Measurements from ENCODE around the gene CNTRL. TPM values are rescaled to one million over a fixed set of nuclear protein-coding genes. Genes with fewer than 3 reads are reported as not detected.

Gene CNTRL
- total RNA-seq, 1 donor from 2014 or later, result 6.7 TPM

- DNase-seq (ENCODE audit: low read depth), result no peak
- no peaks in the 10 kb centered on the region for H3K27me3 ChIP-seq (ENCODE audit: control insufficient read depth, insufficient read depth, low read length)
- no peaks in the 10 kb centered on the region for H3K36me3 ChIP-seq (ENCODE audit: control insufficient read depth, insufficient read depth, low read length)
- no peak for TF ChIP-seq CTCF (IDR thresholded peaks at IDR 0.05; ENCODE audit: insufficient read depth, low read length, poor library complexity, severe bottlenecking)
- no peak overlapping the region for H3K4me3 ChIP-seq (ENCODE audit: low read depth, low read length)
Observed at GRCh38 chr9:121138561-121138960, 63.8 kb downstream of the CNTRL start.

- H3K4me3 ChIP-seq (ENCODE audit: low read depth, low read length), result no peak overlapping the region
- TF ChIP-seq CTCF (IDR thresholded peaks at IDR 0.05; ENCODE audit: insufficient read depth, low read length, poor library complexity, severe bottlenecking), result no peak
- no peaks in the 10 kb centered on the region for H3K27me3 ChIP-seq (ENCODE audit: control insufficient read depth, insufficient read depth, low read length)
- DNase-seq (ENCODE audit: low read depth), result no peak
- H3K36me3 ChIP-seq (ENCODE audit: control insufficient read depth, insufficient read depth, low read length), result no peaks in the 10 kb centered on the region
Observed at GRCh38 chr9:121138973-121139372, 64.2 kb downstream of the CNTRL start.

- DNase-seq (ENCODE audit: low read depth), result no peak
- H3K27me3 ChIP-seq (ENCODE audit: control insufficient read depth, insufficient read depth, low read length), result no peaks in the 10 kb centered on the region
- no peak for TF ChIP-seq CTCF (IDR thresholded peaks at IDR 0.05; ENCODE audit: insufficient read depth, low read length, poor library complexity, severe bottlenecking)
- H3K36me3 ChIP-seq (ENCODE audit: control insufficient read depth, insufficient read depth, low read length), result no peaks in the 10 kb centered on the region
- no peak overlapping the region for H3K4me3 ChIP-seq (ENCODE audit: low read depth, low read length)
Observed at GRCh38 chr9:121140162-121140561, 65.4 kb downstream of the CNTRL start.

GRCh38 chr9:121141306-121141705, 66.6 kb downstream of the CNTRL start:
- no peak for TF ChIP-seq CTCF (IDR thresholded peaks at IDR 0.05; ENCODE audit: insufficient read depth, low read length, poor library complexity, severe bottlenecking)
- no peak for DNase-seq (ENCODE audit: low read depth)
- no peaks in the 10 kb centered on the region for H3K27me3 ChIP-seq (ENCODE audit: control insufficient read depth, insufficient read depth, low read length)
- H3K36me3 ChIP-seq (ENCODE audit: control insufficient read depth, insufficient read depth, low read length), result no peaks in the 10 kb centered on the region
- H3K4me3 ChIP-seq (ENCODE audit: low read depth, low read length), result no peak overlapping the region

- no peaks in the 10 kb centered on the region for H3K36me3 ChIP-seq (ENCODE audit: control insufficient read depth, insufficient read depth, low read length)
- TF ChIP-seq CTCF (IDR thresholded peaks at IDR 0.05; ENCODE audit: insufficient read depth, low read length, poor library complexity, severe bottlenecking), result no peak
Observed at GRCh38 chr9:121141706-121142105, 67.0 kb downstream of the CNTRL start.

GRCh38 chr9:121143771-121144170, 69.0 kb downstream of the CNTRL start:
- no peaks in the 10 kb centered on the region for H3K27me3 ChIP-seq (ENCODE audit: control insufficient read depth, insufficient read depth, low read length)
- H3K4me3 ChIP-seq (ENCODE audit: low read depth, low read length), result no peak overlapping the region
- TF ChIP-seq CTCF (IDR thresholded peaks at IDR 0.05; ENCODE audit: insufficient read depth, low read length, poor library complexity, severe bottlenecking), result no peak
- H3K36me3 ChIP-seq (ENCODE audit: control insufficient read depth, insufficient read depth, low read length), result no peaks in the 10 kb centered on the region
- no peak for DNase-seq (ENCODE audit: low read depth)

More at GRCh38 chr9:121141706-121142105, 67.0 kb downstream of the CNTRL start:
- no peak overlapping the region for H3K4me3 ChIP-seq (ENCODE audit: low read depth, low read length)
- no peaks in the 10 kb centered on the region for H3K27me3 ChIP-seq (ENCODE audit: control insufficient read depth, insufficient read depth, low read length)
- DNase-seq (ENCODE audit: low read depth), result no peak

All from kidney epithelial cell (primary cell).